NK-92 (cell line): Measurements from ENCODE around the gene GULP1.
"Not testable (repeated sequence)": the region's sequence is repeated elsewhere in the genome, so short reads cannot be mapped to it uniquely, and the experiment has no call there.

ENCODE experiments used
- DNase-seq: peaks from one replicate; lab custom pipeline; 2025; ENCODE audit not compliant: unreplicated experiment; lab: John Stamatoyannopoulos, UW

GULP1 gene

DNA sequence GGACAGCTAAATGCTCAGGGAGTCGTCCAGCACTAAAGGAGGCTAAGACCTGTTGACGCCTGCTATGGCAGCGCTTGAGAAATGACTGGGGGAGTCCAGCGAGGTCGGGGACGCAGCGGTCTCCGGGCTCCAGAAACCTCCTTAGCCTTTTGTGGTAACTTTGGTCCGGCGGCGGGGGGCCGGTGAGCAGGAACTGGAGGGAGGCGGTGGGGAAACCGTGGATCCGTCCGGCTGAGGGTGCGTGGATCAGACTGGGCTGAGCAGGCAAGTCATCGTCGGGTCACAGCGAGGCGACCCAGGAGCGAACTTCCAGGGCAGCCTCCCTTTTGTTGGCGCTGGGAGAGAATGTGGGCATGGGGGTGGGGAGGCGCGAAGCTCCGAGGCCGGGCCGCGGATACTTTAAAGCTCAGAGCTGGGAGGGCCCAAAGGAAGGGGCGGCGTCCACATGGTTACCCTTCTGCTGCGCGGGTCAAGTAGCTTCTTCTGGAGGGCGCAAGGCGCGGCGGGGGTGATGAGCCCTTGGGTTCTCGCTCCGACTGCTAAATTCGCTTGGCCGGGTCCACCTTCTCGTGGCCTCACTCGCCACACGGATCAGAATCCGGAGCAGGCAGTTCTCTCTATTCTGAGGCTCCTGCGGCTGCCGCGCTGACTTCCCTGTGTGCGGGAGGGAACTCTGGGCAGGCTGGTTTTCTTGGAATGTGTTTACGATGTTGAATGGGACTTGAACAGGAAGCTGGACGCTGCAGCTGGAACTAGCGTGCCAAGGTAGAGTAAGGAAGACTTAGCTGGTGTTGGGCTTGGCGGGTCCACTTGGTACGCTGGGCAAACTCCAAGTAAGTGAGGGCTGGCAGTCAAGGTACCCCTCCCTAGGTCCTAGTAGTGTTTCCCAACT, 920 bp downstream of the GULP1 start:
- no peak for DNase-seq

GRCh38 chr2:188293601-188294351, 2.1 kb downstream of the GULP1 start:
- no peak for DNase-seq

GRCh38 chr2:188294352-188294926, 2.8 kb downstream of the GULP1 start:
- DNase-seq: no peak

DNA sequence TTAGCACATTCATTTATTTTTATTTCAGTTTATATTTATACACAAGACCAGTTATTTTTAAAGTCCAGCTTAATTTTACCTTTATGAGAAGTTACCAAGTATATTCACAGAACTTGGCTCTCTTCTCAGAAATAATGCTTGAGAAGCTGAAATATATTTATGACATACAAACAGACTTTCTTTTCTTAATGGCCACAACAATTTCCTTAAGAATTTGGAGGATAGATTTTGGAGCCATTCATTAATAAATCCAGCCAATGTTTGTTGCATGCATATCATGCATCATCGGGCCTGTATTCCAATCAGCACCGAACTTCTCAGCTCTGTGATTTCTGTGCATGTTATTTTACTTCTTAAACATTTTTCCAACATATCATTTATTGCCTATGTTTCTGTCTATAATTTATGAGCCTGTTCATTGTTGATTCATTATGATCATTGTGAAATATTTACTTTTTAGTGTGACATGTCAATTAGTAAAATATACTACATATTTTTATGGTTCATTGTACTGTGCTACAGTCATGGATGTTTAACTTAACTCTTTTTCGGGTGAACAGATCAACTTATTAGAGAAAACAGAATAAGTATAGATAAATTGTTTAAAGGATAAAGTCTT, 3.5 kb downstream of the GULP1 start:
- DNase-seq: no peak

- no peak for DNase-seq
Measured at GRCh38 chr2:188297978-188298377, 6.3 kb downstream of the GULP1 start.

DNA sequence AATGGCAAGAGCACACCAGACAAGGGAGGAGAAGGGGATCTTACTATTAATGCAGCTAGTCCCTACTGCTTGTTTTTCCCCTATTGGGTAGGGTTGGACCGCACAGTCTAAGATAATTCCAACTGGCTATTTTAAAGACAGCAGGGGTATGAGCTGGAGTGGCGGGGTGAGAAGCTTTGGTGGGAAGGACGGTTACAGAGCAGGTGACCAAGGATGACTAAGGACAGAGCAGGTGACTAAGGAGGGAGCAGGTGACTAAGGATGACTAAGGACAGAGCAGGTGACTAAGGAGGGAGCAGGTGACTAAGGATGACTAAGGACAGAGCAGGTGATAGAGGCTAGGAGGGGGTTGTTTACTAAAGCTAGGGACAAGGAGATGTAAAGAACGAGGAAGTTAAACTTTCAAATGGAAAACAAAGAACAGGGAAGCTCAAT, 7.3 kb downstream of the GULP1 start:
- not testable (repeated sequence) for DNase-seq

- no peak for DNase-seq
Measured at GRCh38 chr2:188303363-188304031, 11.8 kb downstream of the GULP1 start.

DNA sequence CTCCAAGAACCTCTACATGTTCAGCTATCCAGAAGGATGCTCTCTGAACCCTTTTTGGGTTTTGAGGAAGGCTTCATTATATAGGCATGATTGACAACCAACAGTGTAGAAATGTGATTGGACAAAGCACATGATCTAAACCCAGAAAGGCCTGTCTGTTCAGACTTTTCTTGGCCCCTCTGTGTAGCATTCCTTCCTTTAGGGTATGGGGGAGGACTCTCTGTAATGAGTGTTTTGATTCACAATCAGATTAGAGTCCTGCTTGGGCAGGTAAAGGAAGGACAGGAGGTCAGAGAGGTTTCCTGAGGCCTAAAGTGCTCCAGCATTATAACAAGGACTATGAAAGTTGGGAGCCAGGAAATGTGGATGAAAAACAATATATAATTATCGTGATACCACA, 13.6 kb downstream of the GULP1 start:
- no peak for DNase-seq

DNA sequence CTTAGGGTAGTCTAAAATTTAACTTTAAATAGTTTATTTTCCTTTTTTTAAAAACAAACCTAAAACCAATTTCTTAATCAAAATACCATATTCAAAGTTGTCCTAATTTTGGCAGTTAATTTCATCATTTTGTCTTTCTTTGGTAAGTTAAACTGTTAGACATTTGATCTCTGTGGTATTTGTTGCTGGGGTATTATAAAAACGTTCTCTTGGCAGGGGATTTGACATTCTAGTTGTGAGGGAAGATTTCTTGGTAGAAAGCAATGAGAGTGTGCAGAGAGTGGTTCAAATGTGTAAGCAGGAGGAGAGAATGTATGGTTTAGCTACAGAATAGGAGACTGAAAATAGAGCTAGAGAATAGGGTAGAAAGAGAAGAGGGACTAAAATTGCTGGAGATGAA, 14.6 kb downstream of the GULP1 start:
- DNase-seq: no peak

- no peak for DNase-seq
Measured at GRCh38 chr2:188307850-188308283, 16.2 kb downstream of the GULP1 start.

DNA sequence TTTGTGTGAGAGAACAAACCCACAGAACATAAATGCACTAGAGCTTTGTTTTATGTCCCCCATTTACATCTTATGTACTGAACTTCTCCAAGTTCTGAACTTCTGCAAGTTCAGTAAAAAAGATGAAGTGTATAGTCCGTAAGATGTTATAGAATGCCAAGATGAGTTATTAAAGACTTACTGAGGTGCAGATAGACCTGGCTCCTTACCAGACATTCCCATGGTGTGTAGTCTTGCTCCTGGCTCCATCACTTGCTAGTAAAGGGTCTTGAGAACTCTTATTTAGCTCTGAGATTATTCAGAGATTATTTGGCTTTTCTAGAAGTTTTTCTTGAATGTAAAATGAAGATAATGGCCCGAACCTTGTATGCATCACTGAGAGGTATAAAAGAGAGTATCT, 16.8 kb downstream of the GULP1 start:
- no peak for DNase-seq

- DNase-seq: no peak
Measured at GRCh38 chr2:188309364-188309763, 17.7 kb downstream of the GULP1 start.

DNA sequence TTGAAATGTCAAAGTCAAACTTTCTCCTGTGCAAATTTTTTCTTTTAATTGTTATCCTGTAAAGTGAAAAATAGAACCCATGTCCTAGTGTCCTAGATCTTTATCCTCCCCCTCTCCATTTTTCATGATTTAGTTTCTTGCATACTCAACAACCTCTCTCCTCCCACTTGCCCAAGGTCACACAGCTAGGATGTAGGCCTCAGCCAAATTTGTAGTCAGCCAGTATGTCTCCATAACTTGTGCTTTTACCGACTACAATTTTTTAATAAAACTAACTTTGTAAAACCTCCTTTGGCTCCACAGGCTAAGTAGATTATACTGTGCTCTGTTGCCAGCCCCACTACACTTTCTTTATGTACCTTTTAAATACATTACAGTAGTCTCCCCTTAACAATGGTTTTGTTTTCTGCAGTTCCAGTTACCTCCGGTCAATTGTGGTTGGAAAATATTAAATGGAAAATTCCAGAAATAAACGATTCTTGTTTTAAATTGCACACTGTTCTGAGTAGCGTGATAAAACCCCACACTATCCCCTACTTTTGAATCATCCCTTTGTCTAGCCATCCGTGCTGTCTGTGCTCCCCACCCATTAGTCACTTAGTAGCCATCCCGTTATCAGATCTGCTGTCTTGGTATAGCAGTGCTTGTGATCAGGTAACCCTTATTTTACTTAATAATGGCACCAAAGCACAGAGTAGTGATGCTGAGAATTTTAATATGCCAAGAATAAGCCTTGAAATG, 22.8 kb downstream of the GULP1 start:
- DNase-seq: no peak

GRCh38 chr2:188315750-188316149, 24.1 kb downstream of the GULP1 start:
- DNase-seq: no peak

DNA sequence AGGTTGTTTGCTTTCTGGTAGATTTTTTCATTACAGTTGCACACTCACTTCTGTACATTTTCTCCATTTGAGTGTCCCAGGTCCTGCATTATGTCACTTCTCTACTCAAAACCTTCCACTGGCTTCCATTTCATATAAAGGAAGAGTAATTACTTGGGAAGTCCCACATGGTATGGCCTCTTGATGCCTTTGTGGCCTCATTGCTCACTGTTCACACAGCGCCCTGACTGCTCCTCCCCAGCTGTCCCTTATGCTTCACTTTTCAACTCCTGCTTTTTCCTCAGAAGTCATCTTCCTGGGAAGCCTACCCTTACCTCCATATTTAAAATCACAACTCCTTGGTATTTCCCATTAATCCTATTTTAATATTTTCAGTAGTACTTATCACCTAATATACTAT, 24.7 kb downstream of the GULP1 start:
- DNase-seq: no peak

DNA sequence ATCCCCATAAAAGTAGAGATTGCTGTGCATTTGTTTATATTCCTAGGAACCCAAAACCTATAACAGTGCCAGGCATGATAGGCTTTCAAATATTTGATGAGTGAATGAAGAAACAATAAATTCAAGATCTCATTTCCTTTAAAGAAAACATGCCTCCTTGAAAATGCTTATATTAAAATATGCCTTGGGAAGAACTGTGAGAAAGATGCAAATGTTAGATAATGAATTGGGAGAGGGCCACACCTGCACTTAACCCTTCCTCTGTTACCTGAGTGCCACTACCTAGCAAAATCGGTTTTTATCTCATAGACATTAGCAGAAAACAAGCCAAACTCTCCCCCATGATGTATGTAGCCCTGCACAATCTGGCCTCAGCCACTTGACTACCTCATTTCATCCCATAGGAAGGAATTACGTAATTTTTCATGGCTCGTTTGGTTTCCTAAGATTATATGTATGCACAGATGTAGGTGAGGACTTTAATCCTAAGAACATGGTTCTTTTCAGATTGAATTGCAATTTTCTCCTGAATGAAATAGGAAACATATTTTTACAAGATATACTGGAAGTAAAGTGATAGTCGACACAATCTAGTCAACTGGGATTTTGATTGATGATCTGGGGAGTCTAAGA, 25.2 kb downstream of the GULP1 start:
- no peak for DNase-seq

DNA sequence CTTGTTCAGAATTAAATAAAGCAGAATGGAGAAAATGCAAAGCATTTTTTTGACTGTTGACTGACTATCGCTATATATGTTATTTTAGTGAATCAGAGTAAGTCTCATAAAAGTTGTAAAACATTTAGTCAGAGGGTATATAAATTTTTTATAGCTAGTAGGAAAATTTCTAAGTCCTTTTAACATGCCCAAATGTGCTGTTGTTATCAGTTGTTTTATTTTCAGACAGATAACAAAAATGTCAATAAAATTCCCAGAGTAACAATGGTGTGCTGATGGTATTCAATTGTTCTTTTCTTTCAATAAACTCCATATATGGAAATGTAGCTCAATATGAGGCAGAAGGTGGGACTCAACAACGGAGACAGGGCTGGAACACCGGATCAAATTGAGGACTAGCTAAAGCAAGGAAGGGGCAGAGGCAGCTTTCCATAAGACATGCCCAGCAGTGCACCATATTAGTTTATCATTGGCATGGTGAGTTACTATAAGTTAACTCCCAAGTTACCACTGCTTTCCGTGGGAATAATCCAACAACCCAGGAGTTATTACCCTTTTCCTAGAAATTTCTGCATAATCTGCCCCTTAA, 26.6 kb downstream of the GULP1 start:
- no peak for DNase-seq

GRCh38 chr2:188319838-188320237, 28.2 kb downstream of the GULP1 start:
- no peak for DNase-seq

DNA sequence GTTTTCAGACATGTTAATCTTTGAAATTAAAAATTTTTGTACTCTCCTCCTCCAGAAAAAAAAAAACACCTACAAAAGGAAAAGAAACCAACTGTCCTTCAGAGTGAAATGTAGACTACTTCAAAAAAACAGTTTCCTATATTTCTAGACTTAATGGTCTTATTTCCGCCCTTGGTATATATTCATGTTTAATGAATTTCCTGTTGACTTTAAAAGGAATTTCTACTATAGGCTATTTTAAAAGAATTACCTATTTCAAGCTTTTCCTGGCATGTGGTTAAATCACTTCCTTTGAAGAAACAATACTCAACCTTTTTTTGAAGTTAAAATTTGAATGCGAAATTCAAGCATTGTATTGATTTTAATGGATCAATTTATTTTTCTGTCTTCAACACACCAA, 29.2 kb downstream of the GULP1 start:
- no peak for DNase-seq
